GM12878 (cell line): ENCODE measurements around the gene GRIK5. TPM values are rescaled to one million over a fixed set of nuclear protein-coding genes. Genes with fewer than 3 reads are reported as not detected.

Experiments
- ATAC-seq: fragments of 200-7000 bp; cut with Tn5 transposase; 3 replicates; pipeline ENCODE4 v1.9.1; 2020; ENCODE audit warnings: mild to moderate bottlenecking, moderate library complexity
- BruUV-seq: library from RNA; stranded (reverse); fragments of 400-500 nt; replicated peaks from 2 replicates; lab custom pipeline; 2021; lab: Mats Ljungman, UMichigan
- CTCF ChIA-PET: fragments of 300-600 bp; sonication (Branson Sonifier 250); formaldehyde crosslinking; extraction: SDS; loops from one replicate; lab custom pipeline; 2021; ENCODE audit warnings: inconsistent platforms; lab: Yijun Ruan, JAX
- POLR2A ChIA-PET: fragments of 350-600 bp; formaldehyde crosslinking; extraction: SDS; loops from one replicate; lab custom pipeline; 2021; ENCODE audit warnings: inconsistent platforms; lab: Charles Lee
- RAD21 ChIA-PET: fragments of 300-600 bp; sonication (Branson Sonifier 250); formaldehyde crosslinking; loops from one replicate; lab custom pipeline; 2023; ENCODE audit warnings: antibody characterized with exemption; ENCODE audit not compliant: unreplicated experiment; lab: Charles Lee
- SMC1A ChIA-PET: fragments of 300-600 bp; sonication (Branson Sonifier 250); formaldehyde crosslinking; loops from one replicate; lab custom pipeline; 2023; ENCODE audit not compliant: unreplicated experiment, uncharacterized antibody; lab: Charles Lee
- DNase-seq: peaks from one replicate; pipeline ENCODE4 v3.0.0-alpha.2; 2011; ENCODE audit warnings: low read depth, low spot score
- FAIRE-seq: peaks from 3 replicates; lab custom pipeline; 2011; peaks lifted over from hg19 to GRCh38; lab: Jason Lieb, UNC
- H2AFZ ChIP-seq: 2 replicates; pipeline ENCODE4 v1.6.0; 2011; ENCODE audit warnings: low read depth, low read length, control low read depth; ENCODE audit not compliant: control insufficient read depth
- H3K27ac ChIP-seq: 2 replicates; pipeline ENCODE4 v1.5.1; 2011; ENCODE audit warnings: control low read depth; ENCODE audit not compliant: control insufficient read depth, insufficient read depth
- H3K27me3 ChIP-seq, 2 experiments: replicated peaks in 1 of 2; 2 replicates each; pipeline versions ENCODE4 v1.6.0 to v1.6.1; 2011; ENCODE audit warnings: low read length in 1 of 2; ENCODE audit not compliant: control insufficient read depth in 2 of 2, insufficient read depth in 2 of 2
- H3K36me3 ChIP-seq, 2 experiments: 2 replicates each; pipeline ENCODE4 v1.5.1; 2011; ENCODE audit warnings: low read length in 1 of 2; ENCODE audit not compliant: control insufficient read depth in 2 of 2, insufficient read depth in 2 of 2
- H3K4me1 ChIP-seq: 2 replicates; pipeline ENCODE4 v1.6.1; 2011; ENCODE audit warnings: mild to moderate bottlenecking, low read length, moderate library complexity, mixed read lengths; ENCODE audit not compliant: control insufficient read depth, insufficient read depth
- H3K4me2 ChIP-seq: 2 replicates; pipeline ENCODE4 v1.6.0; 2011; ENCODE audit warnings: control low read depth; ENCODE audit not compliant: control insufficient read depth, insufficient read depth
- H3K4me3 ChIP-seq: fragments of 200-600 bp; sonication (generic); 2 replicates; pipeline ENCODE4 v1.5.1; 2016
- H3K79me2 ChIP-seq: 2 replicates; pipeline ENCODE4 v1.6.0; 2011; ENCODE audit warnings: low read length; ENCODE audit not compliant: control insufficient read depth, insufficient read depth
- H3K9ac ChIP-seq: 2 replicates; pipeline ENCODE4 v1.8.0; 2011; ENCODE audit warnings: low read length, control low read depth, mixed read lengths; ENCODE audit not compliant: control insufficient read depth, insufficient read depth
- H3K9me3 ChIP-seq: replicated peaks from 3 replicates; pipeline ENCODE4 v1.5.1; 2011; ENCODE audit warnings: mild to moderate bottlenecking, low read length; ENCODE audit not compliant: control insufficient read depth, insufficient read depth
- H4K20me1 ChIP-seq: 2 replicates; pipeline ENCODE4 v1.6.0; 2011; ENCODE audit not compliant: control insufficient read depth, insufficient read depth
- ATF3 ChIP-seq: IDR thresholded peaks from 2 replicates; pipeline ENCODE4 v1.6.1; 2011; ENCODE audit warnings: low read depth, mild to moderate bottlenecking, low read length, moderate library complexity, borderline replicate concordance; ENCODE audit errors: extremely low read depth
- CEBPZ ChIP-seq: fragments of 150-350 bp; IDR thresholded peaks from 2 replicates; pipeline ENCODE4 v1.6.1; 2016; ENCODE audit warnings: low read depth, low read length
- HCFC1 ChIP-seq: fragments of 150-350 bp; IDR thresholded peaks from 2 replicates; pipeline ENCODE4 v1.6.1; 2014; ENCODE audit warnings: low read length
- HDGF ChIP-seq: fragments of 450-650 bp; IDR thresholded peaks from 2 replicates; pipeline ENCODE4 v1.6.1; 2016; ENCODE audit warnings: antibody characterized with exemption
- IKZF1 ChIP-seq: fragments of 450-650 bp; conservative IDR thresholded peaks from 2 replicates; pipeline ENCODE4 v1.6.1; 2017; ENCODE audit warnings: antibody characterized with exemption, mild to moderate bottlenecking
- IKZF2 ChIP-seq, 2 experiments: fragments of 450-650 bp; IDR thresholded peaks; 2 replicates each; pipeline ENCODE4 v1.6.1; 2017; ENCODE audit warnings: mild to moderate bottlenecking in 2 of 2, moderate library complexity in 2 of 2
- IRF3 ChIP-seq: fragments of 450-650 bp; IDR thresholded peaks from 2 replicates; pipeline ENCODE4 v1.6.1; 2014; ENCODE audit warnings: mild to moderate bottlenecking
- MLLT1 ChIP-seq: fragments of 450-650 bp; IDR thresholded peaks from 2 replicates; pipeline ENCODE4 v1.6.1; 2016; ENCODE audit warnings: mild to moderate bottlenecking
- MYC ChIP-seq: IDR thresholded peaks from 2 replicates; pipeline ENCODE4 v1.6.1; 2011; ENCODE audit warnings: mild to moderate bottlenecking, low read length, moderate library complexity, inconsistent platforms; ENCODE audit not compliant: insufficient read depth, insufficient replicate concordance, insufficient read length, severe bottlenecking
- NFYB ChIP-seq: IDR thresholded peaks from 2 replicates; pipeline ENCODE4 v1.6.1; 2011; ENCODE audit warnings: low read depth, mild to moderate bottlenecking, low read length, improper control_type of control experiment, moderate library complexity; ENCODE audit not compliant: insufficient read depth
- PML ChIP-seq: IDR thresholded peaks from 2 replicates; pipeline ENCODE4 v1.6.1; 2012; ENCODE audit warnings: low read length, inconsistent platforms
- POU2F2 ChIP-seq: IDR thresholded peaks from 3 replicates; pipeline ENCODE4 v1.6.1; 2011; ENCODE audit warnings: low read depth, mild to moderate bottlenecking, low read length, borderline replicate concordance
- ZNF207 ChIP-seq: fragments of 450-650 bp; IDR thresholded peaks from 2 replicates; pipeline ENCODE4 v1.6.1; 2014; ENCODE audit warnings: antibody characterized with exemption, mild to moderate bottlenecking, borderline replicate concordance
- ZNF24 ChIP-seq: fragments of 450-650 bp; IDR thresholded peaks from 2 replicates; pipeline ENCODE4 v1.6.1; 2017; ENCODE audit warnings: antibody characterized with exemption, mild to moderate bottlenecking
- ZNF384 ChIP-seq: IDR thresholded peaks from 2 replicates; pipeline ENCODE4 v1.6.1; 2012; ENCODE audit warnings: low read depth, mild to moderate bottlenecking, low read length, improper control_type of control experiment, borderline replicate concordance
- ZNF622 ChIP-seq: fragments of 450-650 bp; IDR thresholded peaks from 2 replicates; pipeline ENCODE4 v1.6.1; 2017; ENCODE audit warnings: mild to moderate bottlenecking, inconsistent platforms
- WGBS: methylation state at CpG from one replicate; pipeline ENCODE4 v1.1.6; 2016; ENCODE audit warnings: low lambda C conversion rate; ENCODE audit not compliant: insufficient replicate concordance, insufficient coverage; ENCODE audit errors: missing lambda C conversion rate; 5-methylcytosine and 5-hydroxymethylcytosine counted together
- in situ Hi-C: fragments of 300-500 bp; cut with MboI; formaldehyde crosslinking; loops from 9 replicates; pipeline ENCODE4 v1.14.3; 2018; ENCODE audit warnings: mixed read lengths
- intact Hi-C: fragments of 100-400 bp; cut with micrococcal nuclease; formaldehyde crosslinking; loops from one replicate; pipeline ENCODE4 v1.14.2; 2022; ENCODE audit not compliant: unreplicated experiment
- polyA plus RNA-seq, 11 experiments: library from polyadenylated mRNA; depleted of rRNA in 4 of 11; unstranded in 6 of 11; stranded (reverse) in 5 of 11; fragments of >200 nt; fragmentation: Nextera tagmentation in 4 of 11; fragmentation: Illumina TruSeq in 1 of 11; extraction: Ambion mirVana in 4 of 11; extraction: Trizol in 1 of 11; gene quantifications; 1 replicate in 1 of 11; 2 replicates in 10 of 11; pipeline versions ENCODE4 v1.2.1 to v1.2.3, GENCODE V29; 2011 to 2016; ENCODE audit warnings: inconsistent platforms in 2 of 11, missing spikeins in 2 of 11, low read depth in 1 of 11
- total RNA-seq, 4 experiments: library from RNA; depleted of rRNA in 3 of 4; stranded (reverse); fragments of >200 nt in 3 of 4; fragmentation: Illumina TruSeq in 1 of 4; extraction: Trizol in 1 of 4; gene quantifications; 2 replicates each; pipeline versions ENCODE4 v1.2.1 to v1.2.3, GENCODE V29; 2013 to 2021

GRIK5 gene
- total and polyA plus RNA-seq, 10 of the 15 experiments (the other 5 are each of a cell fraction or from before 2014, with no cell fraction given), result 0.03 to 0.23 (median 0.07) TPM; not detected in 3

GRCh38 chr19:42075616-42076379 lies 5.8 kb upstream of the GRIK5 start, which contains the start of gene ZNF574:
Gene ZNF574, plus strand, starts transcription at chr19:42076166. Its CDS starts 2,441 bp downstream, at chr19:42078607.
- Histone ChIP-seq H3K9ac (peak within 1 kb of the TSS; percentile 99), H3K9me3 (no peaks in the 10 kb centered on the region), H3K79me2 (peaks cover 32% of the 10 kb centered on the region), H3K4me2 (peak within 1 kb of the TSS; percentile 86), H3K4me1 (peaks cover 16% of the 10 kb centered on the region), H3K27ac (peak within 1 kb of the TSS; percentile 99), H4K20me1 (peaks cover 5% of the 10 kb centered on the region; the same call in 1 of the 2 replicates), H3K36me3 (peaks cover 9 to 24% of the 10 kb centered on the region in 2 experiments; a peak in 3 of 4 replicates), H3K27me3 (no peaks in the 10 kb centered on the region), H2AFZ (peak within 1 kb of the TSS; percentile 88), H3K4me3 (peak within 1 kb of the TSS; percentile 95)
- BruUV-seq, result no TSS peak
- WGBS, result under 1% methylated on average over 62 of the region's 80 CpGs
- ATAC-seq (peak; percentile 98), DNase-seq (peak; percentile 98), FAIRE-seq (peak; percentile 100)
- in situ Hi-C loops, result no loop called here
- RAD21 ChIA-PET, result interaction anchor here (1.0 to 1.3 kb wide), 2 partner anchors 57 to 123 kb away, joined by 3 to 4 read pairs; no protein-coding TSS in a partner anchor
- CTCF ChIA-PET, result interaction anchor here (0.7 to 1.5 kb wide), 5 partner anchors 18 to 221 kb away, joined by 3 read pairs; partner anchors contain the start of gene RPS19
- SMC1A ChIA-PET, result interaction anchor here (1.6 kb wide), 1 partner anchor 123 kb away, joined by 3 read pairs; no protein-coding TSS in a partner anchor
- intact Hi-C loops, result no loop called here
- POLR2A ChIA-PET, result interaction anchor here (1.0 to 1.2 kb wide), 5 partner anchors 15 to 251 kb away, joined by 3 to 5 read pairs (median 4); no protein-coding TSS in a partner anchor
- TF ChIP-seq ATF3 (no peak), NFYB (peak; percentile 92), HDGF (peak; percentile 98), CEBPZ (peak; percentile 90), ZNF207 (peak; percentile 34; the same call in 1 of the 2 replicates), PML (peak; percentile 98), ZNF384 (no peak), MLLT1 (peak; percentile 65), IKZF1 (peak; percentile 61), ZNF622 (no peak), ZNF24 (0 out of 2 replicates have a peak, but pooled peaks have one; percentile 41), IRF3 (peak; percentile 96), POU2F2 (peak; percentile 49; the same call in 2 of the 3 replicates), MYC (peak; percentile 65), HCFC1 (peak; percentile 42), IKZF2 (IDR thresholded peaks at IDR 0.05) (peak in 1 of 2 experiments; percentile 74; a peak in 2 of 4 replicates)
